HUES6 (cell line): ENCODE measurements around the gene RNF10.
A peak's percentile ranks its signal among the peaks of the same experiment; 100 is the strongest.
"Not testable (repeated sequence)": the region's sequence is repeated elsewhere in the genome, so short reads cannot be mapped to it uniquely, and the experiment has no call there.

ENCODE experiments used
- H3K27ac ChIP-seq: 2 replicates; pipeline ENCODE4 v1.7.0; 2013; ENCODE audit warnings: low read depth, mild to moderate bottlenecking, low read length, inconsistent platforms
- H3K27me3 ChIP-seq: 2 replicates; pipeline ENCODE4 v1.6.1; 2013; ENCODE audit warnings: low read length; ENCODE audit not compliant: control insufficient read depth, insufficient read depth
- H3K36me3 ChIP-seq: 2 replicates; pipeline ENCODE4 v1.6.1; 2013; ENCODE audit warnings: low read length; ENCODE audit not compliant: control insufficient read depth, insufficient read depth
- H3K4me1 ChIP-seq: 2 replicates; pipeline ENCODE4 v1.6.1; 2013; ENCODE audit warnings: low read length; ENCODE audit not compliant: control insufficient read depth, insufficient read depth
- H3K4me3 ChIP-seq: 2 replicates; pipeline ENCODE4 v1.5.1; 2013; ENCODE audit warnings: low read depth, low read length
- H3K9ac ChIP-seq: one replicate; pipeline ENCODE4 v1.6.1; 2013; ENCODE audit warnings: mild to moderate bottlenecking, low read length
- H3K9me3 ChIP-seq: 2 replicates; pipeline ENCODE4 v1.6.1; 2013; ENCODE audit warnings: low read depth, low read length; ENCODE audit not compliant: control insufficient read depth, insufficient read depth

Gene RNF10

DNA sequence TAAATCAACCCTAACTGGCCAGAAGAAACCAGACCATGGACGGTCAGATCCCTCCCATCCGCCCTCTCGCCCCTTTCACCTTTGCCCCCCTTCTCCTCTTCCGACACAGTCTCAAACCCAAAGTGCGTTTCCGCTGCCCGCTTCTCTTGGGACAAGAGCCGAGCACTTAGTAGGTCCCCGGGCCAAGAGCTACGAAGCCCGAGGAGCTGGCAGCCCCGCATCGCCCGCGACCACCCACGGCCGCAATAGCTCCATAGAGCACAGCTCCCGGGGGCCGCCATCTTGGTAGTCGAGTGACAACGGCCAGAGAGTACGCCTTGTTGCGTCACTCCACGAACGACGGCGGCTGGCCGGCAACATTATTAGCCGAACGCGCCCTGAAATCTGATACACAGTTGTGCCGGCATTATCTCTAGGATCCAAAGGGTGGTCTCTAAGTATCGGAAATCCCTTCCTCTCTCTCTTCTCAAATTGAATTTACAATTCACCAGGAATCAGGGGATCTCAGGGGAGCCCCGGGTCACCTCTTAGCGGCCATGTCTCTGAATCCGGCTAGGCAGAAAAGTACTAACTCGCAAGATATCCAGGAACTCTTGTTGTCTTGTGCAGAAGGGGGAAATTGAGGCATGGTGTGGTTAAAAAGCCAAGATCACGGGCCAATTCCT is 5.2 kb upstream of the RNF10 start, which contains the start of gene COQ5:
COQ5 (minus strand) TSS at position 298 of the 665 bp plus-strand sequence; CDS start at position 281, 17 bp downstream.
- Histone ChIP-seq H3K9me3 (no peaks in the 10 kb centered on the region), H3K4me3 (peak within 1 kb of the TSS; percentile 98), H3K36me3 (no peaks in the 10 kb centered on the region), H3K4me1 (peaks cover 6% of the 10 kb centered on the region; the same call in 1 of the 2 replicates), H3K27me3 (no peaks in the 10 kb centered on the region), H3K27ac (peak within 1 kb of the TSS; percentile 91), H3K9ac (peak within 1 kb of the TSS; percentile 97)

DNA sequence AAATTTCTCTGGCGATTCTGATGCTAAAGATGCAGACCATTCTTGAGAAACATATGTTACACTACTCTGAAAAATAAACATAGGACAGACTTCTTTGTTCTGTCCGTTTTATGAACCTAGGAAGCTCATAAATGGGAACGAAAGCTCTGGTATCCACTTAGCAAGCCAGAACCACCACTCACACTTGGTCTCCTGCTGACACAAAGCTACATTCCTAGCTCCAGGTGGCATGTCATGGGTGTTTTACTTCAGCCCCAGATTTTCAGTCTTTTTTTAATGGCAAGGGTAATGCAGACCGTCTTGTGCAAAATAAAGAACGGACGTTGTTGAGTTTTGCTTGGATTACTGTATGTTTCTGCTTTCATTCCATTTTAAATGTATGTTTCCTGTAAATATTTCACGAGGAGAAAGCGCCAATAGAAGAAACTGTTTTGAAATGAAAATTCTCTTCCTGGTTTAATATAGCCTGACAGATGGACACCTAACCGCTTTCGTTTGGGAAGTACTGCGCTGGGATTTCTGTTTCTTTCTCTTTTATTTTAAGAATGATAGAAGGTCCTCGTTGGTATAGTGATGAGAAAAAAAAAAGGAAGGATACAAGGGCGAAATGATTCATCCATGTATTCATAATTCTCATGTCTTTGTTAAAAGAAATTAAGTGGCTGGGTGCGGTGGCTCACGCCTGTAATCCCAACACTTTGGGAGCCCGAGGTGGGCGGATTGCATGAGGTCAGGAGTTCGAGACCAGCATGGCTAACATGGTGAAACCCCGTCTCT is 4.3 kb upstream of the RNF10 start:
- Histone ChIP-seq H3K27me3 (no peaks in the 10 kb centered on the region), H3K9me3 (no peaks in the 10 kb centered on the region), H3K4me3 (peak overlapping the region; percentile 98), H3K36me3 (no peaks in the 10 kb centered on the region), H3K9ac (peak overlapping the region; percentile 97), H3K27ac (peak overlapping the region; percentile 91), H3K4me1 (peaks cover 6% of the 10 kb centered on the region; the same call in 1 of the 2 replicates)

GRCh38 chr12:120530418-120530761 is 3.8 kb upstream of the RNF10 start:
- not testable (repeated sequence) for H3K27me3 ChIP-seq, H3K9me3 ChIP-seq, H3K4me3 ChIP-seq, H3K4me1 ChIP-seq, H3K36me3 ChIP-seq, H3K27ac ChIP-seq, H3K9ac ChIP-seq

- Histone ChIP-seq H3K9me3 (no peaks in the 10 kb centered on the region), H3K4me3 (no peak overlapping the region), H3K36me3 (peaks cover 7% of the 10 kb centered on the region), H3K9ac (no peak overlapping the region), H3K27ac (no peak overlapping the region), H3K4me1 (peaks cover 21% of the 10 kb centered on the region), H3K27me3 (no peaks in the 10 kb centered on the region)
Measured at GRCh38 chr12:120532701-120533238, 1.4 kb upstream of the RNF10 start.

- Histone ChIP-seq H3K36me3 (peaks cover 12% of the 10 kb centered on the region), H3K27ac (peak overlapping the region; percentile 77), H3K27me3 (no peaks in the 10 kb centered on the region), H3K4me3 (peak overlapping the region; percentile 91), H3K9ac (peak overlapping the region; percentile 87), H3K9me3 (no peaks in the 10 kb centered on the region), H3K4me1 (peaks cover 24% of the 10 kb centered on the region)
Measured at GRCh38 chr12:120534703-120535655, 823 bp downstream of the RNF10 start.

GRCh38 chr12:120536064-120536791 is 2.1 kb downstream of the RNF10 start:
- Histone ChIP-seq H3K36me3 (peaks cover 21% of the 10 kb centered on the region), H3K4me1 (peaks cover 23% of the 10 kb centered on the region), H3K9me3 (no peaks in the 10 kb centered on the region), H3K27ac (no peak overlapping the region), H3K27me3 (no peaks in the 10 kb centered on the region), H3K9ac (no peak overlapping the region), H3K4me3 (peak overlapping the region; percentile 91)

GRCh38 chr12:120537856-120538220 is 3.7 kb downstream of the RNF10 start:
- H3K27me3 ChIP-seq: no peaks in the 10 kb centered on the region
- H3K36me3 ChIP-seq: peaks cover 27% of the 10 kb centered on the region
- no peaks in the 10 kb centered on the region for H3K9me3 ChIP-seq
- no peak overlapping the region for H3K9ac ChIP-seq
- no peak overlapping the region for H3K27ac ChIP-seq
- no peak overlapping the region for H3K4me3 ChIP-seq
- peaks cover 23% of the 10 kb centered on the region for H3K4me1 ChIP-seq

GRCh38 chr12:120538281-120539156 is 4.4 kb downstream of the RNF10 start:
- Histone ChIP-seq H3K27me3 (no peaks in the 10 kb centered on the region), H3K9me3 (no peaks in the 10 kb centered on the region), H3K4me3 (no peak overlapping the region), H3K9ac (no peak overlapping the region), H3K36me3 (peaks cover 27% of the 10 kb centered on the region), H3K4me1 (peaks cover 23% of the 10 kb centered on the region), H3K27ac (no peak overlapping the region)

DNA sequence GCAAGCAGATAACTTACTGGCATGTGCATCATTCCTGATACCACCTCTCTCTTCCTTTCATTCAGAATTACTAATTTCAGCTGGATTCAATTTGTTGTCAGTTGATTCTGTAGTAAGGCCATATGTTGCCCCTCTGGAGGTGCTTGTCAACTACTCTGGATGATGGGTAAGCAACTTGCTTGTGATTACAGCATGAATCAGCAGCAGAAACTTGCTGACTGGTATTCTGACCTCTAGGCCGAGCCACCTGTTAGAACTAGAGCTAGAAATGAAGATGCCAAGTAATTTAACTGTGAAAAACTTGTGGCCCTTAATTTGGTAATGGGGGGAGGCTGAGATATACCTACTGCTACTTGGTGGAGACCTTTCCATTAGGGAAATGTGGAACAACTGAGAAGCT is 5.1 kb downstream of the RNF10 start:
- Histone ChIP-seq H3K27me3 (no peaks in the 10 kb centered on the region), H3K9ac (no peak overlapping the region), H3K4me3 (no peak overlapping the region), H3K9me3 (no peaks in the 10 kb centered on the region), H3K4me1 (peaks cover 23% of the 10 kb centered on the region), H3K36me3 (peaks cover 31% of the 10 kb centered on the region), H3K27ac (no peak overlapping the region)
